Left forelimb (tissue), 1 donor: ENCODE results near the gene RBFOX1.

Experiments used
- DNase-seq: peaks from one replicate; pipeline ENCODE4 v3.0.0-alpha.2; 2018; ENCODE audit warnings: low spot score

The RBFOX1 gene

GRCh38 chr16:7526736-7527135 is 194.1 kb downstream of the RBFOX1 start:
- no peak for DNase-seq

GRCh38 chr16:7532534-7532933 is 199.9 kb downstream of the RBFOX1 start:
- DNase-seq, result no peak

- DNase-seq, result no peak
Measured at GRCh38 chr16:7534749-7535148, 202.1 kb downstream of the RBFOX1 start.

DNA sequence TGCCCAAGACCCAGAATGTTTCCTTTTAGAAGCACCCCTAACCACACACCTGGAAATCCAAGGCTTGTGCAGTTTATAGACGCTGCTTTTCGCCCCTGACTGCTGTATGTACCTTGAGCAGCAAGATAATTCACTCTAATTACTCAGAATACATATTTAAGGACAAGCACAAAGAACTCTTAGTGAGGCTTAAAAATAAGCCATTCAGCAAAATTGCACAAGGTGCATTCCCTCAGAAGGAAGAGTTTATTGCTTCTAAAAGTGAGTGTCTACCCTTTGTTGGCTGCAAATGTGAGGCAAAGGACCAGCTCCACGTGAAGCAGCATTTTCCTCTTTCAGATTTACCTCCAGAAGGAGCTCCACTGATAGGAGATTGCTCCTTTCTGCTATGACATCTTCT is 208.4 kb downstream of the RBFOX1 start:
- no peak for DNase-seq

DNA sequence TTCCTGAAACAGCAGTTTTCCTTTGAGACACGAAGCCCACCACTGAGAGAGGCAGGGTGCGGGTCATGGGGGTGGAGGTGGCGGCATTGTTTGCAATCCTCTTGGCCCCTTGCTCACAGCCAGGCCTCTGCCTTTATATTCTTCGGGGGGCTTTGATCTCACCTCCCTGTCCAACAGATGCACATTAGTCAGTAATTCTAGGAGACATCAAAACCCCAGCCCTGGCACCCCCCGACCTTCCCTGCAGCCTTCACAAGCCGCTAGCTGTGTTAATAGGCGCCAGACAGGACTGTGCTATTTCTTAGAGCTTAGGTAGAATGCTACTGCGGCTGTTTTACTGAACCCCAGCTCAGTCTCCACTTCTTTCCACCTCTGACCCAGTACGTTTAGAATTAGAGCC is 212.6 kb downstream of the RBFOX1 start:
- no peak for DNase-seq

GRCh38 chr16:7546948-7547347 is 214.3 kb downstream of the RBFOX1 start:
- no peak for DNase-seq

DNA sequence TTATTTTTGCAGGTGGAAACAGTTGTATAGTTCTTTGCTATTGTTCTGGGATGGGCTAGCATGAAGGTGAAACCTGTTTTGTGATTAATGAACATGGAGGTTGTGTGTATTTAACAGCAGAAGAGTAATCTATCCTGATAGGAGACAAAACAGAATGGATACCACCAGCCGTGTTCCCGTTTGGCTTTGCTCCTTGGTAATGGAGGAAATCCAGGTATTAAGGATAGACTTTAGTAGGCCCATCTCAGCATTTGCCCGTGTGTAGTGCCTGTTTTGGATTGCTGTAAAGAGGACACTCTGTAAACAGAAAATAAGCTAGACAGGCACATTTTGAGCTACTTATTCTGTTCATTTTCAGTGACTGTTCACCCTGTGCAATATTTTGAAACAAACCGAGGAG is 215.1 kb downstream of the RBFOX1 start:
- DNase-seq, result no peak

GRCh38 chr16:7548796-7549318 is 216.2 kb downstream of the RBFOX1 start:
- no peak for DNase-seq

DNA sequence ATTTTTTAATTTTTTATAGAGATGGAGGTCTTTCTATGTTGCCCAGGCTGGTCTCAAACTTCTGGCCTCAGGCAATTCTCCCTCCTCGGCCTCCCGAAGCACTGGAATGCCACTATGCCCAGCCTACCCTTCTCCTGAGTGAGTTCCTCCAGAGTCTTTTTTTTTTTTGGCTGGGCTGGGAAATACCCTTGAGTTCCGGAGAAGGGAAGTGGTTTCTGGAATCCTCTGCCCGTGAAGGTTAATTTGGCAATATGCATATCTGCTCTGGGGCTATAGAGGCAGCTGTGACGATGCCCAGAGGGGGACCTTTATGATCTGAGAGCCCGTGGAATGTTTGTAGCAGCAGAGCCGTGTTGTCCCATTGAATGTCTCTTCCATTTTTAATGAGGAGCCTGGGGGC is 217.5 kb downstream of the RBFOX1 start:
- DNase-seq, result no peak

- no peak for DNase-seq
Measured at GRCh38 chr16:7555459-7555858, 222.8 kb downstream of the RBFOX1 start.

DNA sequence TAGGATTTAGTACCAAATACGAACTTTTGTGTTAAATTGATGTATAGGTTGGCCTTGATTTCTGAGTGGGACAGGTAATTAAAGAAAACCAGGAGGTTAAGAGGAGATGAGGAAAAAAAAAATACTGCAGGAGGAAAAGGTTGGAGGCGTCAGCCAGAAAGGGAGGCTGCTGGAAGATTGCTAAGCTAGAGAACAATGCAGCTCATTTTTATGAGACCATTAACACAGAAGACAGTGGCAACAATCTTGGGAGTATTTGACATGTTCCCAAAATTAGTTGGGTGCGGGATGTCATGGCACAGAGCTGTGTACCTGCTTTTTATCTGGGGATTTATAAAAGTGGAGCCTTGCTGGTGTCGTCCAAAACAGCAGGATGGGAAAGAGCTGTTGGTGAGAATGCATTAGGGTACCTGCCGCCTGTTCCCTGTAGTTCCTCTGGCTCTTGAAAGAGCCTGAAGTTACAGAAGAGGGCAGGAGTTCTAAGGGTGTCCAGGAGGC is 229.3 kb downstream of the RBFOX1 start:
- DNase-seq, result no peak

- DNase-seq, result no peak
Measured at GRCh38 chr16:7566360-7566759, 233.7 kb downstream of the RBFOX1 start.

GRCh38 chr16:7571366-7571765 is 238.7 kb downstream of the RBFOX1 start:
- DNase-seq, result no peak

GRCh38 chr16:7577588-7577987 is 244.9 kb downstream of the RBFOX1 start:
- no peak for DNase-seq

DNA sequence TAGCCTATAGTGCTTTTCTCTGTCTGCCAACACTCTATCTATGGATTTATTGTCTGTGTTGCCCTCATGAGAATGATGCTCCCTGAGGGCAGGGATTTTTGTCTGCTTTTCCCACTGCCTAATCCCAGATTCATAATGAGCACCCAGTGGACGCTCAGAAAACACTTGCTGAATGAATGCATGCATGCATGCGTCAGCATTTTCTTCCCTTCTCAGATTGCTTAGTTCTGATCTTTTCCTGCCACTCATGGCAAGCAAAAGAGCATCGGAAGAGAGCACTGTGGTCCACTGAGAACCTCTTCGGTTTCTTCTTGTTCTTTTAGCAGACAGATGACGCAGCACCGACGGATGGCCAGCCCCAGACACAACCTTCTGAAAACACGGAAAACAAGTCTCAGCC is 246.8 kb downstream of the RBFOX1 start:
- DNase-seq, result no peak

- no peak for DNase-seq
Measured at GRCh38 chr16:7581175-7581574, 248.5 kb downstream of the RBFOX1 start.

DNA sequence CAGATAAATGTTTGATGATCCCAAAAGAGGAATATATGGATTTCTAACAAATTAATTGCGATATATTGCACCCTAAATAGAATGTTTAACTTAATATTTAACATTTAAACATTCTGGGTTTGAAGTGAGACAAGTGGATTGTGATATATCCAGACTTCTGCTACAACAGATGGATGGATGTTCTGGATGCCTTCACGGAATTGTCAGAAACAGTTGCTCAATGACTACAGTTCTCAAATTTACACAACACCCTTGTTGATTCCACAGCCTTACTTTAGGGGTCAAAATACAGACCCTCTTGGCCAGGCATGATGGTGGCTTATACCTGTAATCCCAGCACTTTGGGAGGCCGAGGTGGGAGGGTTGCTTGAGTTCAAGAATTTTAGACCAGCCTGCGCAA is 250.8 kb downstream of the RBFOX1 start:
- no peak for DNase-seq

DNA sequence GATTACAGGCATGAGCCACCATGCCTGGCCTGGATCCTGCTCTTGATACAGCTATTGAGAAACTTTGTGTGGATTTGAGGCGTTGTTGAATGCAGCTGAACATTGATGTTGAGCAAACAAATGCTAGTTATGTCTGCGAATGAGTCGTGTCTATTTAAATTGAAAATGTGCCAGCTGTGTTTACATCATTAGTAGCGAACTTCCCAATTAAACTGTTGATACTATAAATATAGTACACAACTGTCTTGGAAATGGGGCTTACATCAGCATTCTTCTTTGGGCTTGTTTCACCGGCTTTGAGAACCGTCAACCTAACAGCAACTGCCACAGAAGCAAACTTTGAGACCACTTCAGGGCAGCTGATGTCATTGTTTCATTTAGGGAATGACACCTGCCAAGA is 251.9 kb downstream of the RBFOX1 start:
- no peak for DNase-seq

GRCh38 chr16:7585705-7586104 is 253.1 kb downstream of the RBFOX1 start:
- DNase-seq, result no peak

- no peak for DNase-seq
Measured at GRCh38 chr16:7590934-7591333, 258.3 kb downstream of the RBFOX1 start.

- DNase-seq, result no peak
Measured at GRCh38 chr16:7596308-7596707, 263.7 kb downstream of the RBFOX1 start.

GRCh38 chr16:7597677-7598076 is 265.0 kb downstream of the RBFOX1 start:
- DNase-seq, result no peak

DNA sequence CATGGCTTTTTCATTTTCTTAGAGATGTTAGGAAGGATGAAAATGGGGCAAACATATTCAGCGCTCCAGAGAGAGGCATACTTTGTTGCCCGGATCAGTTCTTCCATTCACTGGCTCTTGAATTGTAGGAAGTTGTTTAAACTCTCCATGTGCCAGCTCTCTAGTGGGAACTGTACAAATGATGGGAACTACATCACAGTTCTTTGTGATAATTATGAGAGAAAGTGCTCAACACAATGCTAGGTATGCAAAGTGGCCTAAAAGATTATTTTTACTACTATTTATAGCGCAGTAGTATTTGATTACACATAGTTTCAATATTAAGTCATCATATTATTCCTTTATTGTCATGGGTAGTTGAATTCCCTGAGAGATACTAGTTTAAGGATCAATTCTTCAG is 268.5 kb downstream of the RBFOX1 start:
- DNase-seq, result no peak

GRCh38 chr16:7602291-7602950 is 269.8 kb downstream of the RBFOX1 start:
- no peak for DNase-seq
